MG63 (cell line): ENCODE data around the gene NR1H4. TPM values are rescaled to one million over a fixed set of nuclear protein-coding genes. Genes with fewer than 3 reads are reported as not detected.
"Not testable (repeated sequence)": the region's sequence is repeated elsewhere in the genome, so short reads cannot be mapped to it uniquely, and the experiment has no call there.

Experiments
- DNase-seq: peaks from one replicate; pipeline ENCODE4 v3.0.0-alpha.2; 2020
- H3K27me3 ChIP-seq: fragments of 250-450 bp; sonication (Bioruptor Pico); 2 replicates; pipeline ENCODE4 v1.5.1; 2020; ENCODE audit warnings: mild to moderate bottlenecking, moderate library complexity
- H3K36me3 ChIP-seq: fragments of 250-450 bp; sonication (Bioruptor Pico); 2 replicates; pipeline ENCODE4 v1.5.1; 2020; ENCODE audit warnings: mild to moderate bottlenecking, moderate library complexity
- H3K4me3 ChIP-seq: fragments of 250-450 bp; sonication (Bioruptor Pico); 2 replicates; pipeline ENCODE4 v1.5.1; 2020; ENCODE audit warnings: mild to moderate bottlenecking, moderate library complexity
- H3K9me3 ChIP-seq: fragments of 250-450 bp; sonication (Bioruptor Pico); 2 replicates; pipeline ENCODE4 v1.5.1; 2020; ENCODE audit warnings: mild to moderate bottlenecking, moderate library complexity
- total RNA-seq: library from RNA; depleted of rRNA; stranded (reverse); fragments of >200 nt; shearing (Covaris generic); gene quantifications from 2 replicates; pipeline ENCODE4 v1.2.3, GENCODE V29; 2014; ENCODE audit warnings: low replicate concordance

Gene NR1H4
- total RNA-seq, 1 experiment from 2014 or later: not detected

- peak; percentile 88 for DNase-seq
- Histone ChIP-seq H3K36me3 (no peaks in the 10 kb centered on the region), H3K9me3 (no peaks in the 10 kb centered on the region), H3K4me3 (peak within 1 kb of the TSS; percentile 70), H3K27me3 (no peaks in the 10 kb centered on the region)
Measured at GRCh38 chr12:100573292-100574186, 99.9 kb downstream of the NR1H4 start, which contains the start of gene GAS2L3. Gene GAS2L3, plus strand, starts transcription at chr12:100573684. Its CDS starts 21,221 bp downstream, at chr12:100594905.

GRCh38 chr12:100574187-100575074, 100.8 kb downstream of the NR1H4 start:
- peak; percentile 72 for DNase-seq
- Histone ChIP-seq H3K9me3 (no peaks in the 10 kb centered on the region), H3K36me3 (no peaks in the 10 kb centered on the region), H3K4me3 (peak overlapping the region; percentile 70), H3K27me3 (no peaks in the 10 kb centered on the region)

- Histone ChIP-seq H3K27me3 (no peaks in the 10 kb centered on the region), H3K36me3 (peaks cover 4% of the 10 kb centered on the region; the same call in 1 of the 2 replicates), H3K9me3 (peaks cover 4% of the 10 kb centered on the region), H3K4me3 (no peak overlapping the region)
- DNase-seq: no peak
Measured at GRCh38 chr12:100576331-100577036, 102.8 kb downstream of the NR1H4 start.

GRCh38 chr12:100578923-100579322, 105.3 kb downstream of the NR1H4 start:
- H3K4me3 ChIP-seq: no peak overlapping the region
- H3K27me3 ChIP-seq: no peaks in the 10 kb centered on the region
- H3K36me3 ChIP-seq: peaks cover 4% of the 10 kb centered on the region; the same call in 1 of the 2 replicates
- peaks cover 23% of the 10 kb centered on the region for H3K9me3 ChIP-seq
- no peak for DNase-seq

GRCh38 chr12:100579844-100580243, 106.2 kb downstream of the NR1H4 start:
- no peak for DNase-seq
- H3K36me3 ChIP-seq: peaks cover 4% of the 10 kb centered on the region; the same call in 1 of the 2 replicates
- peaks cover 26% of the 10 kb centered on the region for H3K9me3 ChIP-seq
- no peak overlapping the region for H3K4me3 ChIP-seq
- no peaks in the 10 kb centered on the region for H3K27me3 ChIP-seq

- no peak for DNase-seq
- H3K36me3 ChIP-seq: peaks cover 4% of the 10 kb centered on the region
- H3K9me3 ChIP-seq: peaks cover 48% of the 10 kb centered on the region
- no peak overlapping the region for H3K4me3 ChIP-seq
- H3K27me3 ChIP-seq: no peaks in the 10 kb centered on the region
Measured at GRCh38 chr12:100584256-100584655, 110.6 kb downstream of the NR1H4 start.

GRCh38 chr12:100591979-100592378, 118.3 kb downstream of the NR1H4 start:
- DNase-seq: no peak
- no peaks in the 10 kb centered on the region; the same call in 1 of the 2 replicates for H3K36me3 ChIP-seq
- no peaks in the 10 kb centered on the region for H3K27me3 ChIP-seq
- peaks cover 15% of the 10 kb centered on the region for H3K9me3 ChIP-seq
- no peak overlapping the region for H3K4me3 ChIP-seq

- Histone ChIP-seq H3K27me3 (no peaks in the 10 kb centered on the region), H3K9me3 (peaks cover 11% of the 10 kb centered on the region; the same call in 1 of the 2 replicates), H3K4me3 (no peak overlapping the region), H3K36me3 (no peaks in the 10 kb centered on the region; the same call in 1 of the 2 replicates)
- no peak for DNase-seq
Measured at GRCh38 chr12:100593490-100593889, 119.8 kb downstream of the NR1H4 start.

- H3K4me3 ChIP-seq: no peak overlapping the region
- no peaks in the 10 kb centered on the region for H3K9me3 ChIP-seq
- H3K27me3 ChIP-seq: no peaks in the 10 kb centered on the region
- peaks cover 9% of the 10 kb centered on the region; the same call in 1 of the 2 replicates for H3K36me3 ChIP-seq
- no peak for DNase-seq
Measured at GRCh38 chr12:100601626-100602025, 128.0 kb downstream of the NR1H4 start.

- H3K27me3 ChIP-seq, H3K4me3 ChIP-seq, DNase-seq, H3K9me3 ChIP-seq, H3K36me3 ChIP-seq: not testable (repeated sequence)
Measured at GRCh38 chr12:100602997-100603396, 129.3 kb downstream of the NR1H4 start.

- Histone ChIP-seq H3K36me3 (peaks cover 12% of the 10 kb centered on the region), H3K4me3 (no peak overlapping the region), H3K9me3 (no peaks in the 10 kb centered on the region), H3K27me3 (no peaks in the 10 kb centered on the region)
- peak; percentile 4 for DNase-seq
Measured at GRCh38 chr12:100608776-100609175, 135.1 kb downstream of the NR1H4 start.

- H3K27me3 ChIP-seq: no peaks in the 10 kb centered on the region
- no peak overlapping the region for H3K4me3 ChIP-seq
- H3K9me3 ChIP-seq: no peaks in the 10 kb centered on the region
- no peak for DNase-seq
- peaks cover 12% of the 10 kb centered on the region for H3K36me3 ChIP-seq
Measured at GRCh38 chr12:100610666-100611430, 137.2 kb downstream of the NR1H4 start.

- no peak for DNase-seq
- no peaks in the 10 kb centered on the region for H3K9me3 ChIP-seq
- no peaks in the 10 kb centered on the region for H3K27me3 ChIP-seq
Measured at GRCh38 chr12:100612606-100613005, 138.9 kb downstream of the NR1H4 start.

More at GRCh38 chr12:100612606-100613005, 138.9 kb downstream of the NR1H4 start:
- Histone ChIP-seq H3K4me3 (no peak overlapping the region), H3K36me3 (peaks cover 12% of the 10 kb centered on the region)
